HG03097 (cell line): Measurements from ENCODE around the gene DCAF8.
A peak's percentile ranks its signal among the peaks of the same experiment; 100 is the strongest.

Source experiments
- ATAC-seq: cut with Tn5 transposase; IDR thresholded peaks from one replicate; pipeline ENCODE4 v1.9.1; 2021; ENCODE audit not compliant: unreplicated experiment, low FRiP score

Gene DCAF8

DNA sequence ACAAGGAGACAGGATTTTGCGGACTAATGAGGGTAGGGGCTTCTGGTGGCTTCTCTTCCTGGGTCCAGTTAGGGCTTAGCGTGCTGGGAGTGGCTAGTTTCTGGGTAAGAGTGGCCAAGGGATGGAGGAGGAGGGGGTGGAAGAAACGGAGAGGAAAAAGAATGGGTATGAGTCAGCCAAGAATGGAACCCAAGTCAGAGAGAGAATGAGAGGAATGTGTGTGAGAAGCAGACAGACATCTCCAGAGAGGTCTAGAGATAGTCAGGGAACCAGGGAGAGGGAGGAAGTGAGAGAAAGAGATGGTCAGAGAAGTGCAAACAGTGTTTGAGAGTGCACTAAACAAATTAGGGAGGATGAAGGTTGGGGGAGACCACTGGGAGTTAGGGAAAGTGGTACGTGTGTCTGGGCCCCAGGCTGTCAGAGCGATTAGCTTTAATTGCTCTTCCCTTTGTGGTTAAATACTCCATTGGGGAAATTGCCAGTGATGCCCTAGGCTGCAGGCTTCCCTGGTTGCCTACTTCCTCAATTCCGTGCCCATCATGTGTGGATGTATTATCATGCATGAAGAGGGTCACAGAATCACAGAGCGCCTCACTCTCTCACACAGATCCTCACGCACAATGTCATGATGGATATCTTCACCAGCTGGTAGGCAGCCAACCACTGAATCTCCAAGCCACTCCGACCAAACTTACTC is 55.8 kb downstream of the DCAF8 start:
- ATAC-seq: no peak

DNA sequence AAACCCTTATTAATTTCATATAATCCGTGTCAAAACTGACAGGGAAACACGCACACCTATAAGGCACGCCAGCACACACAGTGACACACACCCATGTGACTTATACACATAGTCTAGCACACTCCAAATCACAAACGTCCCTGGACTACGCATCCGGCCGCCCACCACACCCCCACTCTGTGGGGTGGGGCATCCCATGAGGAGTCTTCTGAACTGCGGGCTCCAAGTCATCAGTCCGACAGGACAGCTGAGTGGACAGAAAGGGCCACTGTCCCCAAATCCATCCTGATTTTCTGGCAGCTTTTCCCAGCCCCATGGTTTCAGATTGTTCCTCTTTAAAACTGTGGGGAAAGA is 56.3 kb downstream of the DCAF8 start:
- ATAC-seq: no peak

DNA sequence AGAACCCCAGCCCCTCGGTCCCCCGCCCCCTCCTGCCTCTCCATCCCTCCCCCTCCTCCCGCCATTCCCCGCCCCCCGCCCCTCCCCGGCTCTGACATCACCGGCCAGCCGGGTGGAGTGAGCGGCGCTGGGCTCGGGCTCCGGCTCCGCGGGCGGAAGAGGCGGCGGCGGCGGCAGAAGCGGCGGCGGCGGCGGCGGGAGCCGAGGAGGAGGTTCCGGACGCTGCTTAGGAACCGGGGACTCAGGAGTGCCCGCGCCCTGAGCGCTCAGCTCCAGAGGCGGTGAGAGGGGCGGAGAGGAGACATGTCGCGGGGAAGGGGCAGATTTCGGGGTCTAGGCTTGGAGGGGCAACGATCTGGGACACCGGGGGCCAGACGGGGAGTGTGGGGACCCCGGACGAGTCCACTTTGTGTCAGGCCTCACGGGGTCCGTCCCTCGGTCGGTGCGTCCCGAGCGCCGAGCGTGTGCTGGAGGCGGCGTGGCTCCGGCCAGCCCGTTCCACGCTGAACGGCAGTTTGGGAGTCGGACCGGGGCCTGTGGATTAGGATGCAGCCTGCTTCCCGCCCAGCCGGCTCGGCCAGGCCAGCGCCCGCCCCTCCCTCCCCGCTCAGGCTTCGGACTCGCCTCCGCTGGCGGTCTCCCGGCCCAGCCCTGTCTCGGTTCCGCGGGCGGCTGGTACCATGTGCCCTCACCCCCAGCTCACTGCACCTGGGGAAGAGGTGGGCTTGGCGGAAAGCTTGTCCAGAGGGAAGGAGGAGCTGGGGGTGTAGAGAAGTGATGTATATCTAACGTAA is 56.9 kb downstream of the DCAF8 start, which contains the start of gene PEA15:
Gene PEA15, plus strand, starts transcription at position 143 of the 794 bp plus-strand sequence. CDS start 6,161 bp downstream, outside the sequence.
- ATAC-seq: no peak

DNA sequence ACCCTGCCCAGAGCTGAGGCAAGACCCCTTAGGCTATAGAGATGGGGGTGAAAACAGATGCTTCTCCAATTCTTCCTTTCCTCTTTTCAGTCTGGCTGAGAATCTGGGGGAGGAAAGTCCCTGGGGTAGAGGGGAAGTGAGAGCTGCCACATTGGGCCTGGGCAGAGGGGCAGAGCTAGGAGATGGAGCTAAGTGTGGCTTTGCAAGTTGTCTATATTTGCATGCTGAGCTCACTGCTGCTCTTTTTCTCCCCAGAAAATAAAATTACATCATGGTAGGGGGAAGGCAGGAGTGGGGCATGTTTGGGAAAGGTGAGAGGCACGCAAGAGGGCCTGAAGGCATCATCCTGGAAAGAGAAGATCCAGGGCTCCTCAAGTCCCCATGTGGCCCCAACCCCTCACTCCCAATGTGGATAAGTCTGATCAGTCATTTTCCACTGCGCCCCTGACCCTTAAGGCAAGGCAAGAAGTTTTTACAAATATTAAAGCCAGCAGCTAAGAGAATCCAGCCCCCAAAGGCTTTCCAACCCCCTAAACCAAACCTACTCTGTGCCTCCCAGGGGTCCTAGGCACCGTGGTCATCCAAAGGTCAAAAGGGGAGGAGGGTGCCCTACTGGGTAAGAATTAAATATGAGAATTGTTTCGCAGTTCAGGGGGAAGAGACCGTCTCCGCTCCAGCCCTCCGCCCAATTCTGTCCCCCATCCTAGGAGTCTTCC is 57.7 kb downstream of the DCAF8 start:
- ATAC-seq: peak; percentile 56

DNA sequence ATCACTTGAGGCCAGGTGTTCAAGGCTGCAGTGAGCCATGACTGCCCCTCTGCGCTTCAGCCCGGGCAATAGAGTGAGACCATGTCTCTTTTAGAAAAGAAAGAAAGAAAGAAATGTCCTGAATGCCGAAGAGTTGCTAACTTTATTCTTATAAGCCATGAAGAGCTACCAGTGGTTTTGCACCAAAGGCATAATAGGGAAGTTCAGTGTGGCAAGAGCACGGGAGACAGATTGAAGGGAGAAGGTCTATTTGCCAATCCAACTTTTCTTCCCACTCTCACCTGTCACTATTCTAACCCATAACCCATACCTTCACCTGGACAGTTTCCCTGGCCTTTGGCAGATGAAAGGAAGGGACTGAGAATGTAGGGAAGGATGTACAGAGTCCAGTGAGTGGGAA is 61.6 kb downstream of the DCAF8 start:
- no peak for ATAC-seq

GRCh38 chr1:160197231-160197630 is 65.1 kb downstream of the DCAF8 start:
- no peak for ATAC-seq

DNA sequence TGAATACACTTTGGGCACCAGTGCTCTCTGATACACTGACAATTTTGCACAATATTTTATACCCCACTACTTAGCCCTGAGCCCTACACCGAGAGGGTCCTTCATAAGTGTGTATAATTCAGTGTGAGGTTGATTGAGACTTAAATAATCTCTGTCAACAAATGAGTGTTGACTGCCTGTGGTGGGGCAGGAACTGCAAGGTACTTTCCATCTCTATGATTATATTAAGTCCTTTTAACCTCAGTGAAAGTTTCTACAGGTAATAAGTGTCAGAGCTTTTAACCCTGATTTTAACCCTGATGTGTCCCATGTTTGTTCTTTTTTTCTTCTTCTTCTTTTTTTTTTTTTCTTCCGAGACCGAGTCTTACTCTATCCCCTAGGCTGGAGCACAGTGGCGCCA is 66.2 kb downstream of the DCAF8 start:
- ATAC-seq: no peak

GRCh38 chr1:160194737-160195059 is 67.7 kb downstream of the DCAF8 start:
- ATAC-seq: no peak

GRCh38 chr1:160193832-160194736 is 68.3 kb downstream of the DCAF8 start:
- ATAC-seq: no peak

GRCh38 chr1:160193091-160193819 is 69.1 kb downstream of the DCAF8 start:
- no peak for ATAC-seq

DNA sequence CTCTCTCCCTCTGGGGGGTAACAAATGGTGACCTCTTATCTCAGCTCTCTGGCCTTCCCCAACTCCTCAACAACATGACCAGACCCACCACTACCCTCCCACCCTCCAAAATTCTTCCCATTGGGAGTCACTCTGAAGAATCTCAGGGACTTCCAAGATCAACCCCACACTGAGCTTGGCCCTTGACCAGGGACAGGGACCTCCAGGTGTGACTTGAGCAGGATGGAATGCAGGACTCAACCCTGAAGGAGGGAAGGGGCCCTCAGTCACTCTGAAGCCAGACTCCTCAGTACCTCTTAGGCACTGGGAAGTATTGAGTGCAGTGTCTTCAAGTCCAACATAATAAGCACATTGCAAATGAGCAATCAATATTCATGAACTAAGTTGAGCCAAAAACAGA is 70.1 kb downstream of the DCAF8 start:
- ATAC-seq: no peak

DNA sequence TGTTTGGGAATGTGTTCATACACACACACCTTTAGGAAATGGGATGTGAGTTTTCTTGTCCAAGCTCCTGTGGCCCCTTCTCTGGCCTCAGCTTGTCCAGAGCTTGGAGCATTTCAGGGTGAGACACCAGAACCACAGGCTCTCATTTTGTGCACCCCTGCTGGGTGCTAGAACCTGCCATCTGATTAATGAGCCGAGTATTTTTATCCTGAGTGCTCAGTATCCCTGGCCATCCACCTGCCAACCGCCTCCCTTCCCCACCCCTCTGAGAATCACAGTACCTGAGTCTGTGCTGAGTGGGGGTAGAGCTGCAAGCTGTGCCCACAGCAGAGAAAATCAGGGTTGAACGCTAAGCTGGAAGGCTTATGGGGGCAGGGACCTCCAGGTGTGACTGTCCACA is 70.6 kb downstream of the DCAF8 start:
- no peak for ATAC-seq

GRCh38 chr1:160189649-160190625 is 72.4 kb downstream of the DCAF8 start, which contains the start of gene CASQ1:
Gene CASQ1 (plus strand): TSS chr1:160190575. CDS start chr1:160190752, 177 bp downstream.
- ATAC-seq: no peak

- no peak for ATAC-seq
These were observed 74.0 kb downstream of the DCAF8 start for GRCh38 chr1:160188341-160188740.

DNA sequence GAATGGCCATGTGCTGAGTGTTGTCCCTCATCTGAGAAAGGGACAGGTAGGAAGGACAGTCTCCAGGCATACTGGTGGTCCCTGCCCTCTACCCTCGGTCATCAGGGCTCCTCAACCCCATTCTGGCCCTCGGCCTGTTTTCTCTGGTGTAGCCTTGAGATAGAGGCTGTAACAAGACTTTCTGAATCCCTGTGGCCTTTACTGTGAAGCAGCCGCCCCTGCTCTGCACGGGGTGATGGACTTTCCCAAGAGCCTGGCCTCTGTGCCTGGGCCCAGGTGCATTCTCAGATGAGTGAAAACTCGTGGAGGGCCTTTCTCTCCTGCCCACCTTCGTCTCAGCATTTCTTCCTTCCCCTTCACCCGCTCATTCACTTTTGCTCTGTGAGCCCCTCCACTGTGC is 74.9 kb downstream of the DCAF8 start:
- no peak for ATAC-seq

DNA sequence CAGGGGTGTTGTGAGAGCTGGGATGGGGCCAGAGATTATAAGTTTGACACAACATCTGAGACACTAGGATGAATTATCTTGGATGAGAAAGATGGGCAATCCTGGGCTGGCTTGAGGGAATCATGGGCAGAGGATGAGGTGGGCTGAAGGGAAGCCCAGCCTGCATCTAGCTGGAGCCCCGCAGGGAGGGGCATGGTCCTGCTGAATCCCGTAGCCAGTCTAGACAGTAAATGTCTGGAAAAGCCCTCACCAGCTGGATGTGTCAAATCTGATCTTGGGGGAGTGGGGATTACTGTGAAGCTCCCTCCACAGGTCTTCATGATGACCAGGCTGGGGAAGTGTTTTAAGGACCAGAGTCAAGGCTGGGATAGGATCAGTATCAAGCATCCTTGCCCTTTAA is 75.6 kb downstream of the DCAF8 start:
- ATAC-seq: no peak

- no peak for ATAC-seq
These were observed 76.1 kb downstream of the DCAF8 start for GRCh38 chr1:160186246-160186645.

DNA sequence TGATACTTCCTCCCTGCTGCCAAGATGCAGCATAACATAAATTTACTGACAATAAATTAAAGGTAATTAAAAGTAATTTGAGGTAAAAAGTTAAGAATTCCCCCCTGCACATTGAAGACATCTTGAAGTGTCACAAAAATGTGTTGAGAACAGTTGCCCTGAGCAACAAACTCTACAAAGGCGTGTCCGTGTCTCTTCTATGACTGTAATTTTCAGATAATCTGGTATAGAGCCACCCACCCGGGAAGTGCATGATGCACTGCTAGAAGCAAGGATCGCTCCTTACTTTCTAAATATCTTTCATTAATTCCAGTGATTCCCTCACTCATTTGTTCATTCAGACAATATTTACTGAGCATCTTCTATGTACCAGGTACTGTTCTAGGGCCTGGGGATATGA is 83.0 kb downstream of the DCAF8 start:
- ATAC-seq: no peak

DNA sequence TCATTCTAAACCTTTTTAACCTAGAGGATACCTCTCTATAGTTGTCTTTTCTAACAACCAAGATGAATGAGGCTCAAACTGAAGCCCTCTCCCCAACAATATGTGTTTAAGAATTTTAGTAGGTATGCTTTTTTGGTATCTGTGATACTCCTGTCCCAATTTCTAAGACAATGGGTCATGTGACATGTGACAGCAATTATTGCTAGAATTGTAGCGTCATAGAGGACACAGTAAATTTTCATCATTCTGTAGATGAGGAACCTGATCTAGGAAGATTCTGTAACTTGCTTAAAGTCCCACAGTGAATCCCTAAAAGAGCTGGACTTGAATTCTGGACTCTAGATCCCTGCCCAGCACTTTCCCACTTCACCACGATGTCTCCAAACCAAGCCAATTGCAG is 83.6 kb downstream of the DCAF8 start:
- no peak for ATAC-seq
